ENCODE results near the gene KLB. TPM values are rescaled to one million over a fixed set of nuclear protein-coding genes. Genes with fewer than 3 reads are reported as not detected.
A peak's percentile ranks its signal among the peaks of the same experiment; 100 is the strongest.

KLB gene
- polyA plus RNA-seq, 3 donors, result not detected

DNA sequence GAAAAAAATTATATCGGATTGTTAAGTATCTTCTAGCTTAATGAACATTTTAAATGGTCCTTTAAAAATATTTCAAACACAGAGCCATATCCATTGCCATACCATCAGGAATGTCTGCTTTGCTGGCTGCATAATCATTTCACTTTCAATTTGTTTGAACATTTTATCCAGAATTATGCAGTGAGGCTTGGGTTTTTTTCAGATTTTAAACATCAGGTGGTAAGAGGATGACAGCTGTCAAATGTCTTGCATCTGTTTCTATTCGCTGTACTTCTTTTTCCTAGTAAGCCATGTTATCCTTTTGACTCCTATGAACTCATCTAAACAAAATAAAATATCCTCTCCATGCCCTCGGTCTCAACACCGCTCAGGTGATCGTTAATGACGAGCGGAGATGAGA is 41.4 kb upstream of the KLB start:
- peaks cover under 1 to 5% (median 2%) of the 10 kb centered on the region in 7 donors for H3K9me3 Mint-ChIP-seq
- Histone ChIP-seq H3K36me3 (replicated peaks in 1 of 2; ENCODE audit: control insufficient read depth in 1 of 2, insufficient read depth in 2 of 2, low read length in 2 of 2) (no peaks in the 10 kb centered on the region), H3K9ac (ENCODE audit: insufficient read depth, low read length, poor library complexity, severe bottlenecking) (peak overlapping the region; percentile 91), H3K79me2 (ENCODE audit: insufficient read depth, low read length) (peaks cover 60% of the 10 kb centered on the region), H3K9me3 (replicated peaks in 1 of 2; ENCODE audit: control insufficient read depth in 1 of 2, insufficient read depth in 1 of 2, low read length in 2 of 2) (no peaks in the 10 kb centered on the region), H2AFZ (ENCODE audit: insufficient read depth, low read depth, low read length, poor library complexity, severe bottlenecking) (peak overlapping the region; percentile 93), H3K27me3 (ENCODE audit: control insufficient read depth in 2 of 2, insufficient read depth in 2 of 2, low read length in 2 of 2) (no peaks in the 10 kb centered on the region), H3K4me3 (replicated peaks in 1 of 3; ENCODE audit: low read depth in 2 of 3, low read length in 3 of 3) (peak overlapping the region; percentile 66 to 99 (median 97)), H3K27ac (ENCODE audit: low read depth in 1 of 2, low read length in 2 of 2) (peak overlapping the region in 1 of 2 donors; percentile 93), H3K4me2 (replicated peaks; ENCODE audit: extremely low read depth, low read length, poor library complexity, severe bottlenecking) (peak overlapping the region; percentile 88), H3K4me1 (ENCODE audit: control insufficient read depth in 1 of 2, insufficient read depth in 2 of 2, low read length in 2 of 2) (peaks cover 12 to 17% of the 10 kb centered on the region in 2 donors), H4K20me1 (ENCODE audit: insufficient read depth, low read length) (no peaks in the 10 kb centered on the region)
- intact Hi-C loops (cut with micrococcal nuclease), result no loop called here
- H3K4me1 Mint-ChIP-seq, result peaks cover 23% of the 10 kb centered on the region
- TF ChIP-seq, protein P1, sequence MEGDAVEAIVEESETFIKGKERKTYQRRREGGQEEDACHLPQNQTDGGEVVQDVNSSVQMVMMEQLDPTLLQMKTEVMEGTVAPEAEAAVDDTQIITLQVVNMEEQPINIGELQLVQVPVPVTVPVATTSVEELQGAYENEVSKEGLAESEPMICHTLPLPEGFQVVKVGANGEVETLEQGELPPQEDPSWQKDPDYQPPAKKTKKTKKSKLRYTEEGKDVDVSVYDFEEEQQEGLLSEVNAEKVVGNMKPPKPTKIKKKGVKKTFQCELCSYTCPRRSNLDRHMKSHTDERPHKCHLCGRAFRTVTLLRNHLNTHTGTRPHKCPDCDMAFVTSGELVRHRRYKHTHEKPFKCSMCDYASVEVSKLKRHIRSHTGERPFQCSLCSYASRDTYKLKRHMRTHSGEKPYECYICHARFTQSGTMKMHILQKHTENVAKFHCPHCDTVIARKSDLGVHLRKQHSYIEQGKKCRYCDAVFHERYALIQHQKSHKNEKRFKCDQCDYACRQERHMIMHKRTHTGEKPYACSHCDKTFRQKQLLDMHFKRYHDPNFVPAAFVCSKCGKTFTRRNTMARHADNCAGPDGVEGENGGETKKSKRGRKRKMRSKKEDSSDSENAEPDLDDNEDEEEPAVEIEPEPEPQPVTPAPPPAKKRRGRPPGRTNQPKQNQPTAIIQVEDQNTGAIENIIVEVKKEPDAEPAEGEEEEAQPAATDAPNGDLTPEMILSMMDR (IDR thresholded peaks at IDR 0.05), result no peak
- H3K4me3 Mint-ChIP-seq, result peak overlapping the region; percentile 90 to 95
- H3K27me3 Mint-ChIP-seq (ENCODE audit: low read depth in 3 of 3), result peaks cover 0 to 2% (median 0%) of the 10 kb centered on the region in 3 donors
- DNase-seq, result no peak
- peaks cover 3 to 9% of the 10 kb centered on the region in 2 donors for H3K36me3 Mint-ChIP-seq
- 0% methylated on average over 3 of the region's 7 CpGs for WGBS (ENCODE audit: insufficient coverage)
- peak overlapping the region in 6 of 7 donors; percentile 88 to 97 (median 94) for H3K27ac Mint-ChIP-seq

DNA sequence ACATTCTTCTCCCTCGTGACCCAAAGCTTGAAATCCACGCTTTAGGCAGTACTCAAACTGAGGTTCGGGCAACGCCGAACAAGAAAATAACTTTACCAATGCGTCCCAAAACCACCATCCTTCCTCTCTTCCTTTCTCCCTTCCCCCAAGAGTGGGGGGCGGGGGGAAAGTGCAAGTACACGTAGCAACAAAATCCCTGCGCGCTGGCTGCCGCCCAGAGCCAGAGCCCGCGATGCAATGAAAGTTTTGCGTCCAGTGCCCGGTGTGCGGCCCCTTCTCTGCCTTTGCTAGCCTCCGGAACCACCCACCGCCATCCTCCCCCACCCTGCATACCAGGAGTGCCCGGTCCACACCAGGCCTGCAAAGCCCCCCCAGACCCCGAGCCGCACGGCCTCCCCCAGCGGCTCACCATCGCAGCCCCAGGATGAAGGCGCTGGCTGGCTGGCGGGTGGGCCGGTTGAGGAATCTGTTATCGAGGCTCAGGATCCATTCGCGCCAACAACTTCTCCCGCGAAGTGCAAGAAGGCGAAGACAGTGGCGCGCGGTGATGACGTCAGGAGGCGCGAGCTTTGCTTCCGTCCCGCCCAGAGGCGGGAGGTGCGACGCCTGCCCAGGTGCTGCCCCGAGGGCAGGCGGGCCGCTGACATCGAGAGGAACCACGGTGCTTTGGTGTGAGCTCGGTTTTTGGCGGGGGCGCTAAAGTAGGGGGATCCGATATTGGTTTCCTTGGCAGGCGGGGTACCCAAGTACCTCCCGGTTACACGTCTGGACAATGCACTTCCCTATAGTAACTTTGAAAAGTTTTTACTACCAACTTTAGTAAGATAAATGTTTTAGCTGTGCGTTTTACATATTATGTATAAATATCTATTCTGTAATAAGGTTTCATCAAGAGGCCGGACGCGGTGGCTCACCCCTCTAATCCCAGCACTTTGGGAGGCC is 40.6 kb upstream of the KLB start, which contains the start of gene RFC1:
Gene RFC1, minus strand, starts transcription at position 533 of the 942 bp plus-strand sequence. Its CDS starts 121 bp downstream, at position 412.
- peaks cover 3 to 9% of the 10 kb centered on the region in 2 donors for H3K36me3 Mint-ChIP-seq
- H3K36me3 ChIP-seq (replicated peaks in 1 of 2; ENCODE audit: control insufficient read depth in 1 of 2, insufficient read depth in 2 of 2, low read length in 2 of 2), result no peaks in the 10 kb centered on the region
- H3K27me3 ChIP-seq (ENCODE audit: control insufficient read depth in 2 of 2, insufficient read depth in 2 of 2, low read length in 2 of 2), result no peaks in the 10 kb centered on the region
- peak within 1 kb of the TSS; percentile 67 to 93 for H3K27ac ChIP-seq (ENCODE audit: low read depth in 1 of 2, low read length in 2 of 2)
- peak within 1 kb of the TSS; percentile 91 for H3K9ac ChIP-seq (ENCODE audit: insufficient read depth, low read length, poor library complexity, severe bottlenecking)
- peaks cover 12 to 17% of the 10 kb centered on the region in 2 donors for H3K4me1 ChIP-seq (ENCODE audit: control insufficient read depth in 1 of 2, insufficient read depth in 2 of 2, low read length in 2 of 2)
- peaks cover 4 to 5% of the 10 kb centered on the region in 2 donors for H3K9me3 ChIP-seq (replicated peaks in 1 of 2; ENCODE audit: control insufficient read depth in 1 of 2, insufficient read depth in 1 of 2, low read length in 2 of 2)
- TF ChIP-seq, protein P1 (IDR thresholded peaks at IDR 0.05), result no peak
- intact Hi-C loops (cut with micrococcal nuclease), result loop anchor here in 1 of 2 donors (2.0 kb wide), 1 partner anchor 93 kb away; the partner anchor contains the start of genes LIAS and RPL9
- peak within 1 kb of the TSS; percentile 88 for H3K4me2 ChIP-seq (replicated peaks; ENCODE audit: extremely low read depth, low read length, poor library complexity, severe bottlenecking)
- peak within 1 kb of the TSS; percentile 90 to 95 for H3K4me3 Mint-ChIP-seq
- H3K9me3 Mint-ChIP-seq, result peaks cover 5 to 13% (median 10%) of the 10 kb centered on the region in 7 donors
- H3K4me1 Mint-ChIP-seq, result peaks cover 21% of the 10 kb centered on the region
- DNase-seq, result peak; percentile 88 to 89 (median 89)
- peaks cover 0 to 2% (median 0%) of the 10 kb centered on the region in 3 donors for H3K27me3 Mint-ChIP-seq (ENCODE audit: low read depth in 3 of 3)
- H2AFZ ChIP-seq (ENCODE audit: insufficient read depth, low read depth, low read length, poor library complexity, severe bottlenecking), result peak within 1 kb of the TSS; percentile 93
- H3K4me3 ChIP-seq (replicated peaks in 1 of 3; ENCODE audit: low read depth in 2 of 3, low read length in 3 of 3), result peak within 1 kb of the TSS; percentile 66 to 99 (median 97)
- H3K27ac Mint-ChIP-seq, result peak within 1 kb of the TSS; percentile 88 to 97 (median 93)
- H4K20me1 ChIP-seq (ENCODE audit: insufficient read depth, low read length), result no peaks in the 10 kb centered on the region
- WGBS (ENCODE audit: insufficient coverage), result 0% methylated on average over 30 of the region's 60 CpGs
- peaks cover 52% of the 10 kb centered on the region for H3K79me2 ChIP-seq (ENCODE audit: insufficient read depth, low read length)
